Chondrocyte (in vitro differentiated cells): ENCODE results near the gene BAG2. TPM values are rescaled to one million over a fixed set of nuclear protein-coding genes. Genes with fewer than 3 reads are reported as not detected.
A peak's percentile ranks its signal among the peaks of the same experiment; 100 is the strongest.

ENCODE experiments used
- DNase-seq: peaks from one replicate; pipeline ENCODE4 v3.0.0; 2021; ENCODE audit warnings: mixed read lengths, low spot score
- H3K27ac Mint-ChIP-seq: one replicate; pipeline ENCODE4 v1.8.0; 2021; ENCODE audit warnings: mild to moderate bottlenecking, moderate library complexity, mixed read lengths; ENCODE audit not compliant: unreplicated experiment
- H3K27me3 Mint-ChIP-seq: 2 replicates; pipeline ENCODE4 v1.8.0; 2021; ENCODE audit warnings: low read depth, mixed read lengths
- H3K36me3 Mint-ChIP-seq: 2 replicates; pipeline ENCODE4 v1.8.0; 2021; ENCODE audit warnings: low read depth, mixed read lengths
- H3K4me1 Mint-ChIP-seq: 2 replicates; pipeline ENCODE4 v1.8.0; 2021; ENCODE audit warnings: low read depth, mild to moderate bottlenecking, mixed read lengths
- H3K4me3 Mint-ChIP-seq: one replicate; pipeline ENCODE4 v1.8.0; 2021; ENCODE audit warnings: mild to moderate bottlenecking, moderate library complexity, mixed read lengths; ENCODE audit not compliant: unreplicated experiment
- H3K9me3 Mint-ChIP-seq: 2 replicates; pipeline ENCODE4 v1.8.0; 2021; ENCODE audit warnings: low read depth, mixed read lengths
- CTCF ChIP-seq: fragments of 200-600 bp; sonication (generic); IDR thresholded peaks from 2 replicates; pipeline ENCODE4 v1.5.0; 2021; ENCODE audit warnings: antibody characterized with exemption, mild to moderate bottlenecking, moderate library complexity
- total RNA-seq: library from RNA; stranded (reverse); gene quantifications from 3 replicates; pipeline ENCODE4 v1.2.1, GENCODE V29; 2021

BAG2 gene
- total RNA-seq, 1 donor from 2014 or later, result 12.1 TPM

- H3K27me3 Mint-ChIP-seq, result no peaks in the 10 kb centered on the region
- peak overlapping the region; percentile 83 for H3K4me3 Mint-ChIP-seq
- peak; percentile 73 for TF ChIP-seq CTCF
- H3K4me1 Mint-ChIP-seq, result peaks cover 69% of the 10 kb centered on the region
- H3K27ac Mint-ChIP-seq, result peak overlapping the region; percentile 93
- H3K9me3 Mint-ChIP-seq, result peaks cover 13% of the 10 kb centered on the region
- H3K36me3 Mint-ChIP-seq, result peaks cover 12% of the 10 kb centered on the region
- DNase-seq, result no peak
Measured at GRCh38 chr6:57221191-57221935, 49.2 kb downstream of the BAG2 start.

- Mint-ChIP-seq H3K27ac (peak within 1 kb of the TSS; percentile 100), H3K36me3 (peaks cover 10% of the 10 kb centered on the region), H3K4me3 (peak within 1 kb of the TSS; percentile 100), H3K27me3 (no peaks in the 10 kb centered on the region), H3K4me1 (peaks cover 64% of the 10 kb centered on the region), H3K9me3 (peaks cover 13% of the 10 kb centered on the region)
- no peak for DNase-seq
- peak; percentile 59 for TF ChIP-seq CTCF
Measured at GRCh38 chr6:57221936-57222742, 50.0 kb downstream of the BAG2 start, which contains the start of gene RAB23. RAB23 (minus strand) TSS chr6:57222307; CDS start chr6:57210380, 11,927 bp downstream.

- Mint-ChIP-seq H3K4me1 (peaks cover 59% of the 10 kb centered on the region), H3K27ac (peak overlapping the region; percentile 100), H3K27me3 (no peaks in the 10 kb centered on the region), H3K4me3 (peak overlapping the region; percentile 100), H3K36me3 (peaks cover 8% of the 10 kb centered on the region), H3K9me3 (peaks cover 13% of the 10 kb centered on the region)
- no peak for DNase-seq
- TF ChIP-seq CTCF, result no peak
Measured at GRCh38 chr6:57222743-57223077, 50.6 kb downstream of the BAG2 start.

- Mint-ChIP-seq H3K27me3 (no peaks in the 10 kb centered on the region), H3K9me3 (peaks cover 10% of the 10 kb centered on the region), H3K27ac (no peak overlapping the region), H3K4me3 (no peak overlapping the region), H3K36me3 (peaks cover 5% of the 10 kb centered on the region), H3K4me1 (peaks cover 36% of the 10 kb centered on the region)
- TF ChIP-seq CTCF, result no peak
- no peak for DNase-seq
Measured at GRCh38 chr6:57224769-57225515, 52.8 kb downstream of the BAG2 start.

GRCh38 chr6:57226221-57226620 is 54.1 kb downstream of the BAG2 start:
- Mint-ChIP-seq H3K4me1 (peaks cover 30% of the 10 kb centered on the region), H3K27me3 (no peaks in the 10 kb centered on the region), H3K4me3 (no peak overlapping the region), H3K36me3 (peaks cover 1% of the 10 kb centered on the region), H3K27ac (peak overlapping the region; percentile 4), H3K9me3 (peaks cover 4% of the 10 kb centered on the region)
- no peak for TF ChIP-seq CTCF
- DNase-seq, result no peak
